ENCODE results near the gene CACNA2D2.

CACNA2D2 gene

GRCh38 chr3:50450209-50450921 is 53.1 kb downstream of the CACNA2D2 start:
- Histone ChIP-seq H3F3A (ENCODE audit: insufficient read depth) (no peaks in the 10 kb centered on the region), H3K27me3 (ENCODE audit: low read length) (no peaks in the 10 kb centered on the region), H3K79me2 (ENCODE audit: insufficient read depth, low read length) (no peaks in the 10 kb centered on the region), H3K9me2 (replicated peaks; ENCODE audit: insufficient read depth, low read length) (no peaks in the 10 kb centered on the region), H3K9ac (ENCODE audit: low read length) (no peak overlapping the region), H3K4me3 (ENCODE audit: insufficient read depth, low read length, poor library complexity, severe bottlenecking) (no peak overlapping the region), H3K4me2 (ENCODE audit: low read depth, low read length, poor library complexity, severe bottlenecking) (no peak overlapping the region), H3K27ac (ENCODE audit: low read depth, low read length) (no peak overlapping the region), H2AFZ (ENCODE audit: low read depth, low read length, severe bottlenecking) (no peak overlapping the region), H3K36me3 (ENCODE audit: low read length) (no peaks in the 10 kb centered on the region), H3K9me3 (ENCODE audit: insufficient read depth, low read length) (no peaks in the 10 kb centered on the region), H4K20me1 (ENCODE audit: low read depth, low read length) (no peaks in the 10 kb centered on the region)
- TF ChIP-seq CTCF (IDR thresholded peaks at IDR 0.05; ENCODE audit: insufficient read depth, low read length, poor library complexity, severe bottlenecking), result no peak
- TF ChIP-seq EZH2phosphoT487 (conservative IDR thresholded peaks at IDR 0.05; ENCODE audit: low read length), result no peak

- Histone ChIP-seq H3K79me2 (ENCODE audit: insufficient read depth, low read length) (no peaks in the 10 kb centered on the region), H3K36me3 (ENCODE audit: low read length) (no peaks in the 10 kb centered on the region), H3K4me2 (ENCODE audit: low read depth, low read length, poor library complexity, severe bottlenecking) (no peak overlapping the region), H3F3A (ENCODE audit: insufficient read depth) (no peaks in the 10 kb centered on the region), H4K20me1 (ENCODE audit: low read depth, low read length) (no peaks in the 10 kb centered on the region), H3K27me3 (ENCODE audit: low read length) (no peaks in the 10 kb centered on the region), H3K9me3 (ENCODE audit: insufficient read depth, low read length) (no peaks in the 10 kb centered on the region), H3K4me3 (ENCODE audit: insufficient read depth, low read length, poor library complexity, severe bottlenecking) (no peak overlapping the region), H3K9ac (ENCODE audit: low read length) (no peak overlapping the region), H2AFZ (ENCODE audit: low read depth, low read length, severe bottlenecking) (no peak overlapping the region), H3K9me2 (replicated peaks; ENCODE audit: insufficient read depth, low read length) (no peaks in the 10 kb centered on the region), H3K27ac (ENCODE audit: low read depth, low read length) (no peak overlapping the region)
- TF ChIP-seq CTCF (IDR thresholded peaks at IDR 0.05; ENCODE audit: insufficient read depth, low read length, poor library complexity, severe bottlenecking) (no peak), EZH2phosphoT487 (conservative IDR thresholded peaks at IDR 0.05; ENCODE audit: low read length) (no peak)
Measured at GRCh38 chr3:50448752-50449539, 54.5 kb downstream of the CACNA2D2 start.

DNA sequence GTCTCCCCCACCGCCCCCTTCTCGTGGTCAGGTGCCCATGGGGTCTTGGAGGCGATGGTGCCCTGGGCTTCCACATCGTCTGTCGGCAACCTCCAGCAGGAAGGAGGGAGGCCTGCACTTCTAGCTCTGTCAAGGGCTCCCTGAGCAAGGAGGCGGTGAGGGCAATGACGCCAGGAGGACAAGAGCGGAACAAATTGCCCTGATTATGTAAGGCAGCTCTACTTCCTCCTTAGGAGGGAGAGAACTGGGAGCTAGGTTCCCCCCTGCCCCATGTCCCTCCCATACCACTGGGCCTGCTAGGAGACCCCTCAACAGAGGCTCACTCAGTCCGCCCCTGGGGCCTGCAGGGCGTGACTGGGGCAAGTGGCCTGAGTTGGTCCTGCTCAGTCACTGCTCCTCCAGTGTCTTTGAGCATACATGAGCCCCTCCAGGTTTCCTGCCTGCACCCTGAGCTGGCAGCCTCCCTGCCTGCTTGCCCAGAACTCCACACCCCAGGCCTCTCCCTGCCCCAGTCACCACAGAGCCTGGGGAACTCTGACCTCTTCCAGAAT is 56.1 kb downstream of the CACNA2D2 start:
- no peak overlapping the region for H3K27ac ChIP-seq (ENCODE audit: low read depth, low read length)

More for the DNA sequence above, 56.1 kb downstream of the CACNA2D2 start:
- Histone ChIP-seq H3F3A (ENCODE audit: insufficient read depth) (no peaks in the 10 kb centered on the region), H3K79me2 (ENCODE audit: insufficient read depth, low read length) (no peaks in the 10 kb centered on the region), H3K4me3 (ENCODE audit: insufficient read depth, low read length, poor library complexity, severe bottlenecking) (no peak overlapping the region), H3K9me2 (replicated peaks; ENCODE audit: insufficient read depth, low read length) (no peaks in the 10 kb centered on the region), H3K4me2 (ENCODE audit: low read depth, low read length, poor library complexity, severe bottlenecking) (no peak overlapping the region), H3K9me3 (ENCODE audit: insufficient read depth, low read length) (no peaks in the 10 kb centered on the region), H3K36me3 (ENCODE audit: low read length) (no peaks in the 10 kb centered on the region), H4K20me1 (ENCODE audit: low read depth, low read length) (no peaks in the 10 kb centered on the region), H3K27me3 (ENCODE audit: low read length) (no peaks in the 10 kb centered on the region), H2AFZ (ENCODE audit: low read depth, low read length, severe bottlenecking) (no peak overlapping the region), H3K9ac (ENCODE audit: low read length) (no peak overlapping the region)
- no peak for TF ChIP-seq CTCF (IDR thresholded peaks at IDR 0.05; ENCODE audit: insufficient read depth, low read length, poor library complexity, severe bottlenecking)
- no peak for TF ChIP-seq EZH2phosphoT487 (conservative IDR thresholded peaks at IDR 0.05; ENCODE audit: low read length)

Measured in SU-DHL-6 (cell line).